Keratinocyte (primary cell): ENCODE measurements around the gene TMC2. TPM values are rescaled to one million over a fixed set of nuclear protein-coding genes. Genes with fewer than 3 reads are reported as not detected.

Experiments
- DNase-seq: peaks from one replicate; pipeline ENCODE4 v3.0.0-alpha.2; 2011; ENCODE audit warnings: low read depth, missing footprints, low spot score
- FAIRE-seq: peaks from 2 replicates; lab custom pipeline; 2011; peaks lifted over from hg19 to GRCh38; lab: Jason Lieb, UNC
- H2AFZ ChIP-seq: 2 replicates; pipeline ENCODE4 v1.6.0; 2012; ENCODE audit warnings: low read length, control low read depth, inconsistent platforms; ENCODE audit not compliant: control insufficient read depth
- H3K27ac ChIP-seq: 2 replicates; pipeline ENCODE4 v1.5.1; 2011; ENCODE audit warnings: low read length; ENCODE audit not compliant: control insufficient read depth, insufficient read depth
- H3K27me3 ChIP-seq: 3 replicates; pipeline ENCODE4 v1.6.0; 2011; ENCODE audit warnings: low read length; ENCODE audit not compliant: control insufficient read depth, insufficient read depth; ENCODE audit errors: extremely low read depth
- H3K36me3 ChIP-seq, 2 experiments: 2 replicates in 1 of 2; 3 replicates in 1 of 2; pipeline ENCODE4 v1.5.1; 2011; ENCODE audit warnings: low read length in 2 of 2, mild to moderate bottlenecking in 1 of 2; ENCODE audit not compliant: control insufficient read depth in 2 of 2, insufficient read depth in 2 of 2; ENCODE audit errors: extremely low read depth in 1 of 2
- H3K4me1 ChIP-seq: 3 replicates; pipeline ENCODE4 v1.5.1; 2011; ENCODE audit warnings: low read length; ENCODE audit not compliant: control insufficient read depth, insufficient read depth; ENCODE audit errors: extremely low read depth
- H3K4me2 ChIP-seq: 3 replicates; pipeline ENCODE4 v1.6.0; 2011; ENCODE audit warnings: low read depth, low read length; ENCODE audit not compliant: control insufficient read depth, insufficient read depth; ENCODE audit errors: extremely low read depth
- H3K4me3 ChIP-seq, 3 experiments: fragments of 200-600 bp in 1 of 3; sonication (generic) in 1 of 3; 2 replicates in 2 of 3; 3 replicates in 1 of 3; pipeline ENCODE4 v1.5.1; 2011 to 2016; ENCODE audit warnings: low read length in 3 of 3, mild to moderate bottlenecking in 3 of 3, control low read depth in 2 of 3, inconsistent platforms in 1 of 3, low read depth in 1 of 3, mixed read lengths in 1 of 3, mixed run types in 1 of 3, moderate library complexity in 1 of 3; ENCODE audit not compliant: control insufficient read depth in 2 of 3, insufficient read depth in 2 of 3; ENCODE audit errors: extremely low read depth in 1 of 3
- H3K79me2 ChIP-seq: 2 replicates; pipeline ENCODE4 v1.6.0; 2012; ENCODE audit warnings: low read length; ENCODE audit not compliant: control insufficient read depth, insufficient read depth
- H3K9ac ChIP-seq: 3 replicates; pipeline ENCODE4 v1.6.0; 2011; ENCODE audit warnings: low read length; ENCODE audit not compliant: control insufficient read depth, insufficient read depth; ENCODE audit errors: extremely low read depth
- H3K9me1 ChIP-seq: 3 replicates; pipeline ENCODE4 v1.6.0; 2011; ENCODE audit warnings: low read length; ENCODE audit not compliant: control insufficient read depth, insufficient read depth; ENCODE audit errors: extremely low read depth
- H3K9me3 ChIP-seq: 2 replicates; pipeline ENCODE4 v1.5.1; 2012; ENCODE audit warnings: low read depth, low read length; ENCODE audit not compliant: control insufficient read depth
- H4K20me1 ChIP-seq: 3 replicates; pipeline ENCODE4 v1.6.0; 2011; ENCODE audit warnings: low read length; ENCODE audit not compliant: control insufficient read depth, insufficient read depth; ENCODE audit errors: extremely low read depth
- EZH2 ChIP-seq: IDR thresholded peaks from one replicate; pipeline ENCODE4 v1.6.1; 2012; ENCODE audit warnings: inconsistent platforms, mild to moderate bottlenecking, low read length, moderate library complexity
- dilution Hi-C: fragments of 300-500 bp; cut with MboI; formaldehyde crosslinking; loops from one replicate; pipeline ENCODE4 v1.7.0; 2020; ENCODE audit warnings: low sequenced_read_pairs; ENCODE audit not compliant: extremely low pct_ligation_motif_present
- polyA plus RNA-seq, 5 experiments: library from polyadenylated mRNA; depleted of rRNA in 3 of 5; stranded (reverse) in 3 of 5; stranded (forward) in 1 of 5; unstranded in 1 of 5; fragments of >200 nt; gene quantifications; 1 replicate in 1 of 5; 2 replicates in 3 of 5; 3 replicates in 1 of 5; pipeline versions ENCODE4 v1.2.1 to v1.2.3, GENCODE V29; 2011 to 2012; ENCODE audit warnings: missing spikeins in 2 of 5, low read depth in 1 of 5, low replicate concordance in 1 of 5
- TF ChIP-seq, protein P1 (sequence below), 3 experiments: IDR thresholded peaks in 1 of 3; conservative IDR thresholded peaks in 1 of 3; optimal IDR thresholded peaks in 1 of 3; 2 replicates in 2 of 3; 3 replicates in 1 of 3; pipeline versions ENCODE3 to v1.5.1; 2011; ENCODE audit warnings: low read length in 3 of 3, mild to moderate bottlenecking in 3 of 3, moderate library complexity in 2 of 3, control low read depth in 1 of 3, inconsistent platforms in 1 of 3; ENCODE audit not compliant: insufficient read depth in 2 of 3; ENCODE audit errors: extremely low read depth in 1 of 3

TMC2 gene
- polyA plus RNA-seq, 1 donor (not counting 4 experiments of a cell fraction or from before 2014, with no cell fraction given): not detected

DNA sequence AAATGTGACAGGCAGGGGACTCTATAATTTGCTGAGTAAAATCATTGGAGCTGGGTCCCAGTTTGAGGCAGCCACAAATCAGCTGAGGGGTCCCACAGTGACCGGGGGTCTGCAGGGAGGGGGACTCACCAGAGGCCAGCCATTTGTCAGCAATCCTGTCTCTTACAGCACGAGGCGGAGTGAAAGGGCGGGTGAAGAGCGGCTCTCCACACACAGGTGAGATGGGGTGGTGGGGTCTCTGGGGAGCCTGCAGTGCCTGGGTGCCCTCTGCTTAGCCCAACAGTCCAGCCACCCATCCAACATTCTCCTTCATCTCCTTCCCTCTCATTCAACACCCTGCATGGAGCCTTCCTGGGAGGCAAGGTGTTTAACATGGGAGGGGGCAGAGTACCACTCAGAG lies 728 bp downstream of the TMC2 start:
- H3K9ac ChIP-seq: no peak overlapping the region
- no peak overlapping the region for H3K4me3 ChIP-seq
- DNase-seq (no peak), FAIRE-seq (no peak)
- dilution Hi-C loops: no loop called here
- H3K27me3 ChIP-seq: peaks cover 58% of the 10 kb centered on the region
- H3K9me1 ChIP-seq: no peaks in the 10 kb centered on the region
- H3K9me3 ChIP-seq: no peaks in the 10 kb centered on the region
- no peaks in the 10 kb centered on the region for H3K4me1 ChIP-seq
- H2AFZ ChIP-seq: no peak overlapping the region
- no peaks in the 10 kb centered on the region for H4K20me1 ChIP-seq
- no peaks in the 10 kb centered on the region for H3K36me3 ChIP-seq
- H3K27ac ChIP-seq: no peak overlapping the region
- no peak for TF ChIP-seq EZH2
- TF ChIP-seq, protein P1, sequence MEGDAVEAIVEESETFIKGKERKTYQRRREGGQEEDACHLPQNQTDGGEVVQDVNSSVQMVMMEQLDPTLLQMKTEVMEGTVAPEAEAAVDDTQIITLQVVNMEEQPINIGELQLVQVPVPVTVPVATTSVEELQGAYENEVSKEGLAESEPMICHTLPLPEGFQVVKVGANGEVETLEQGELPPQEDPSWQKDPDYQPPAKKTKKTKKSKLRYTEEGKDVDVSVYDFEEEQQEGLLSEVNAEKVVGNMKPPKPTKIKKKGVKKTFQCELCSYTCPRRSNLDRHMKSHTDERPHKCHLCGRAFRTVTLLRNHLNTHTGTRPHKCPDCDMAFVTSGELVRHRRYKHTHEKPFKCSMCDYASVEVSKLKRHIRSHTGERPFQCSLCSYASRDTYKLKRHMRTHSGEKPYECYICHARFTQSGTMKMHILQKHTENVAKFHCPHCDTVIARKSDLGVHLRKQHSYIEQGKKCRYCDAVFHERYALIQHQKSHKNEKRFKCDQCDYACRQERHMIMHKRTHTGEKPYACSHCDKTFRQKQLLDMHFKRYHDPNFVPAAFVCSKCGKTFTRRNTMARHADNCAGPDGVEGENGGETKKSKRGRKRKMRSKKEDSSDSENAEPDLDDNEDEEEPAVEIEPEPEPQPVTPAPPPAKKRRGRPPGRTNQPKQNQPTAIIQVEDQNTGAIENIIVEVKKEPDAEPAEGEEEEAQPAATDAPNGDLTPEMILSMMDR (optimal IDR thresholded peaks at IDR 0.05 in 1 of 3, IDR thresholded peaks at IDR 0.05 in 1 of 3, conservative IDR thresholded peaks at IDR 0.05 in 1 of 3; ENCODE audit: extremely low read depth in 1 of 3, insufficient read depth in 2 of 3, low read length in 3 of 3): no peak
- H3K79me2 ChIP-seq: no peaks in the 10 kb centered on the region
- no peak overlapping the region for H3K4me2 ChIP-seq

DNA sequence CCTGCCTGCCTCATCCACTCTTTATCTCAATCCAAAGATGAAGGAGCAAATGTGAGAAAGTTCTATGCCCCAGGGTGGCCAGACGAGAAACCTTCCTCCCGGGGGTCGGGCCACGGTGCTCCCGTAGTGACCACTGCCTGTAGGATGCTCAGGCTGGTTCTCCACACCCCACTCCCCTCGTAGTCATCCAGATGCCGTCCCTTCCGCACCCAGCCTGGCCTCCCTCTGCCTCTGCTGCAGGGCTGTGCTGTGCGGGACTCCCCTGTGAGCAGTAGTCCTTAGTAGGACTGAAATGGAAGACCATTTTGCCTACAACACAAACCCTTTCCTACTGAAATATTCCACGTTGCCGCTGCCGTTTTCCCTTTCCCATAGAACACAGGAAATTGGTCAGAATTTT lies 2.0 kb downstream of the TMC2 start:
- DNase-seq (no peak), FAIRE-seq (no peak)
- H2AFZ ChIP-seq: no peak overlapping the region
- H3K4me3 ChIP-seq: no peak overlapping the region
- dilution Hi-C loops: no loop called here
- H4K20me1 ChIP-seq: no peaks in the 10 kb centered on the region
- H3K27me3 ChIP-seq: peaks cover 48% of the 10 kb centered on the region
- H3K9me1 ChIP-seq: no peaks in the 10 kb centered on the region
- TF ChIP-seq EZH2: no peak
- TF ChIP-seq, protein P1 (optimal IDR thresholded peaks at IDR 0.05 in 1 of 3, IDR thresholded peaks at IDR 0.05 in 1 of 3, conservative IDR thresholded peaks at IDR 0.05 in 1 of 3; ENCODE audit: extremely low read depth in 1 of 3, insufficient read depth in 2 of 3, low read length in 3 of 3): no peak
- H3K4me2 ChIP-seq: no peak overlapping the region
- H3K36me3 ChIP-seq: no peaks in the 10 kb centered on the region
- H3K9me3 ChIP-seq: no peaks in the 10 kb centered on the region
- H3K79me2 ChIP-seq: no peaks in the 10 kb centered on the region
- no peaks in the 10 kb centered on the region for H3K4me1 ChIP-seq
- no peak overlapping the region for H3K27ac ChIP-seq
- H3K9ac ChIP-seq: no peak overlapping the region
